WERI-Rb-1 (cell line): ENCODE results near the gene MAPKAP1.
"Not testable (repeated sequence)": the region's sequence is repeated elsewhere in the genome, so short reads cannot be mapped to it uniquely, and the experiment has no call there.

ENCODE experiments used
- DNase-seq: peaks from one replicate; pipeline ENCODE4 v3.0.0-alpha.2; 2020
- H3K27ac ChIP-seq: fragments of 250-450 bp; sonication (Bioruptor Pico); 2 replicates; pipeline ENCODE4 v1.5.1; 2020; ENCODE audit warnings: mild to moderate bottlenecking, moderate library complexity
- H3K27me3 ChIP-seq: fragments of 250-450 bp; sonication (Bioruptor Pico); 2 replicates; pipeline ENCODE4 v1.5.1; 2021; ENCODE audit warnings: mild to moderate bottlenecking, low read depth, moderate library complexity; ENCODE audit not compliant: insufficient read depth, severe bottlenecking
- H3K36me3 ChIP-seq: fragments of 250-450 bp; sonication (Bioruptor Pico); 2 replicates; pipeline ENCODE4 v1.5.1; 2020; ENCODE audit warnings: mild to moderate bottlenecking, moderate library complexity
- H3K4me3 ChIP-seq: 2 replicates; pipeline ENCODE4 v1.5.1; 2011; ENCODE audit warnings: low read depth, mild to moderate bottlenecking, control low read depth, low read length
- H3K9me3 ChIP-seq: fragments of 250-450 bp; sonication (Bioruptor Pico); 2 replicates; pipeline ENCODE4 v1.5.1; 2021; ENCODE audit warnings: mild to moderate bottlenecking, moderate library complexity; ENCODE audit not compliant: severe bottlenecking
- TF ChIP-seq, protein P1 (sequence below): IDR thresholded peaks from 2 replicates; pipeline ENCODE4 v1.5.1; 2011; ENCODE audit warnings: low read depth, mild to moderate bottlenecking, control low read depth, inconsistent platforms, low read length

The MAPKAP1 gene

GRCh38 chr9:125406810-125407087, 300.3 kb downstream of the MAPKAP1 start:
- no peak for DNase-seq
- Histone ChIP-seq H3K27ac (no peak overlapping the region), H3K27me3 (no peaks in the 10 kb centered on the region), H3K9me3 (peaks cover 2% of the 10 kb centered on the region), H3K4me3 (no peak overlapping the region), H3K36me3 (no peaks in the 10 kb centered on the region)
- TF ChIP-seq, protein P1, sequence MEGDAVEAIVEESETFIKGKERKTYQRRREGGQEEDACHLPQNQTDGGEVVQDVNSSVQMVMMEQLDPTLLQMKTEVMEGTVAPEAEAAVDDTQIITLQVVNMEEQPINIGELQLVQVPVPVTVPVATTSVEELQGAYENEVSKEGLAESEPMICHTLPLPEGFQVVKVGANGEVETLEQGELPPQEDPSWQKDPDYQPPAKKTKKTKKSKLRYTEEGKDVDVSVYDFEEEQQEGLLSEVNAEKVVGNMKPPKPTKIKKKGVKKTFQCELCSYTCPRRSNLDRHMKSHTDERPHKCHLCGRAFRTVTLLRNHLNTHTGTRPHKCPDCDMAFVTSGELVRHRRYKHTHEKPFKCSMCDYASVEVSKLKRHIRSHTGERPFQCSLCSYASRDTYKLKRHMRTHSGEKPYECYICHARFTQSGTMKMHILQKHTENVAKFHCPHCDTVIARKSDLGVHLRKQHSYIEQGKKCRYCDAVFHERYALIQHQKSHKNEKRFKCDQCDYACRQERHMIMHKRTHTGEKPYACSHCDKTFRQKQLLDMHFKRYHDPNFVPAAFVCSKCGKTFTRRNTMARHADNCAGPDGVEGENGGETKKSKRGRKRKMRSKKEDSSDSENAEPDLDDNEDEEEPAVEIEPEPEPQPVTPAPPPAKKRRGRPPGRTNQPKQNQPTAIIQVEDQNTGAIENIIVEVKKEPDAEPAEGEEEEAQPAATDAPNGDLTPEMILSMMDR = no peak

DNA sequence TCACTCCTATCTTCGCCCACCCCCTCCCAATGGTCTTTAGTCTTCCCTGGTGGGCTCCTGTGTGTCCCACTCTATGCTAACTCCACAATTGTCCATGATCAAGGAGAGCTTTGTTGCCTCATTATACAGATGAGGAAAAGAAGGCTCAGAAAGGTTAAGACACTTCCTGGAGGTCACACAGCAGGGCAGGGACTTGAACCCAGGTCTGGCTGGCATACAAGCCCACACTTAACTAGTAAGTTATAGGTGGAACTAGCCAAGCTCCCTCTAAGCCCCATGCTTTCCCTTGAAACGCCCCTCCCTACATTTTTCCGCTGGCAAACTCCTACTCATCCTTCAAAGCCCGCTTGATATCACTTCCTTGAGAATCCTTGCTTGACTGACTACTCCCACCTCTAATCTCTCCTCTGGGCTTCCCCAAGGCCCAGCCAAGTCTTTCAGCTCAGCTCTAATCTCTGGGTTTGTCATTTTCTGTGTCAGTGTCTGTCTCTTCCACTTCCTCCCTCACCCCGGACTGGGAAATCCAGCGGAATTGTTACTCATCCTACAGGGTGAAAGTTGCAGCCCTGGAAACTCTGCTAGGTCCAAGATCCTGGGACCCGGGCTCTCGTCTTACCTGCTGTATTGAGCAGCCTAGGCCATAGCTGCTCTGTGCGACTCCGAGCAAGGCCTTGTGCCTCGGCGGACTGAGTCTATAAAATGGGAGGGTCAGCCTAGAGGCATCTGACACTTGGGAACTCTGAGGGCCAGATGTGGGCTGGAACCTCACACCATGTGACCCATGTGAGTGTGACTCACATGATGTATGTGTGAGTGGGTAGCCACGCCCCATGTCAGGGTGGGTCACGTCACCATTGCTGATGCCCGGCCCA, 300.8 kb downstream of the MAPKAP1 start:
- H3K4me3 ChIP-seq = no peak overlapping the region
- DNase-seq = no peak
- H3K27me3 ChIP-seq = no peaks in the 10 kb centered on the region
- peaks cover 2% of the 10 kb centered on the region for H3K9me3 ChIP-seq
- H3K27ac ChIP-seq = no peak overlapping the region
- TF ChIP-seq, protein P1 = no peak
- H3K36me3 ChIP-seq = no peaks in the 10 kb centered on the region

- Histone ChIP-seq H3K9me3 (no peaks in the 10 kb centered on the region), H3K4me3 (no peak overlapping the region), H3K27me3 (no peaks in the 10 kb centered on the region), H3K27ac (no peak overlapping the region), H3K36me3 (no peaks in the 10 kb centered on the region)
- TF ChIP-seq, protein P1 = no peak
- DNase-seq = no peak
These were observed 302.3 kb downstream of the MAPKAP1 start for GRCh38 chr9:125404733-125405132.

- Histone ChIP-seq H3K27ac (no peak overlapping the region), H3K27me3 (no peaks in the 10 kb centered on the region), H3K9me3 (no peaks in the 10 kb centered on the region), H3K36me3 (no peaks in the 10 kb centered on the region), H3K4me3 (no peak overlapping the region)
- no peak for DNase-seq
- TF ChIP-seq, protein P1 = no peak
These were observed 306.0 kb downstream of the MAPKAP1 start for GRCh38 chr9:125400725-125401716.

DNA sequence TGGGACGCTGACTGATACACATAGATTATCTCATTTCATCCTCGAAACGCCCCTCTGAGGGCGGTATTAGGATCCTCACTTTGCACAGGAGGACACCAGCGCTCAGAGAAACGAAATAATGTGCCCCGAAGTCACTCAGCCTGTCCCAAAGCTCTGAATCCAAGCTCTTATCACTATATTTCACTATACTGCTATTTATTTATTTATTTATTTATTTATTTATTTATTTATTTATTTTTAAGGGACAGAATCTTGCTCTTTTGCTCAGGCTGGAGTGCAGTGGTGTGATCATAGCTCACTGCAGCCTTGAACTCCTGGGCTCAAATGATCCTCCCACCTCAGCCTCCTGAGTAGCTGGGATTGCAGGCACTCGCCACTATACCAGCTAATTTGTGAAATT, 306.8 kb downstream of the MAPKAP1 start:
- H3K4me3 ChIP-seq, H3K27ac ChIP-seq, H3K27me3 ChIP-seq, H3K9me3 ChIP-seq, DNase-seq, H3K36me3 ChIP-seq: not testable (repeated sequence)

GRCh38 chr9:125399666-125400065, 307.3 kb downstream of the MAPKAP1 start:
- H3K4me3 ChIP-seq = no peak overlapping the region
- no peak for DNase-seq
- H3K9me3 ChIP-seq = no peaks in the 10 kb centered on the region
- H3K27ac ChIP-seq = no peak overlapping the region
- H3K36me3 ChIP-seq = no peaks in the 10 kb centered on the region
- TF ChIP-seq, protein P1 = no peak
- no peaks in the 10 kb centered on the region for H3K27me3 ChIP-seq
